Tibial artery (tissue), 4 donors: ENCODE data around the gene CTNNA2.

Experiments
- DNase-seq, 2 donors: peaks; one replicate each; pipeline ENCODE4 v3.0.0-alpha.2; 2019
- H3K27ac ChIP-seq, 2 donors: fragments of 200-600 bp; sonication (generic) in 1 of 2; 1 replicate in 1 of 2; 2 replicates in 1 of 2; pipeline ENCODE4 v1.5.1; 2018 to 2019; ENCODE audit warnings: mild to moderate bottlenecking in 1 of 2
- H3K27me3 ChIP-seq, 2 donors: fragments of 200-600 bp; sonication (generic) in 1 of 2; one replicate each; pipeline versions ENCODE4 v1.5.1 to v1.6.0; 2016 to 2019
- H3K36me3 ChIP-seq, 3 donors: fragments of 200-600 bp; sonication (generic) in 2 of 3; one replicate each; pipeline ENCODE4 v1.5.1; 2016 to 2019; ENCODE audit warnings: mild to moderate bottlenecking in 2 of 3
- H3K4me1 ChIP-seq, 4 donors: fragments of 200-600 bp; sonication (generic) in 2 of 4; 1 replicate in 3 of 4; 2 replicates in 1 of 4; pipeline ENCODE4 v1.5.1; 2016 to 2019
- H3K4me3 ChIP-seq, 2 donors: fragments of 200-600 bp; sonication (generic) in 1 of 2; 1 replicate in 1 of 2; 2 replicates in 1 of 2; pipeline ENCODE4 v1.5.1; 2018 to 2019; ENCODE audit warnings: mild to moderate bottlenecking in 2 of 2
- H3K9me3 ChIP-seq, 3 donors: fragments of 200-600 bp; sonication (generic) in 1 of 3; one replicate each; pipeline ENCODE4 v1.5.1; 2016 to 2019
- intact Hi-C: fragments of 100-400 bp; cut with DNase I; formaldehyde crosslinking; loops from one replicate; pipeline ENCODE4 v1.15.0; 2023; ENCODE audit warnings: low total_unique reads
- TF ChIP-seq, protein P1 (sequence below), 2 experiments: fragments of 200-600 bp in 1 of 2; fragments of 450-650 bp in 1 of 2; IDR thresholded peaks; one replicate each; pipeline ENCODE4 v1.5.1; 2017 to 2019; ENCODE audit warnings: antibody characterized with exemption in 2 of 2, mild to moderate bottlenecking in 1 of 2, moderate library complexity in 1 of 2

The CTNNA2 gene

DNA sequence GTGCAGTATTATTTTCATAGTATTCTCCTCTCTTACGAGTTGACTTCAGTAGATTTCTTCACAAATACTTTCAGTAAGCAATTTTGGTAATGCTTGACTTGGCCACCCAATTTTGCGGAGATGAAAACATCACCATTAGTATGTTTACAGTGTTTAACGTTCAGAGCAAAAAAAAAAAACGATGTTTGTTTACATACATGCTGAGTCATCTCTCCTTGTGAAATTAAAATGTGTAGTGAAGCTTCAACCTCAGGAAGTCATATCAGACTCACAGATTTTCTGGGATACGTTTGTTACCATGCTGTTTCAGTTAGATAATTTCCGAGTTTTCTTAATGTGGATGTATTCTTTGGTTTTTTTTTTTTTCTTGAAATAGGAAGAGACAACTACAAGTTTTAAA, 100.1 kb downstream of the CTNNA2 start:
- intact Hi-C loops, result no loop called here
- TF ChIP-seq, protein P1, sequence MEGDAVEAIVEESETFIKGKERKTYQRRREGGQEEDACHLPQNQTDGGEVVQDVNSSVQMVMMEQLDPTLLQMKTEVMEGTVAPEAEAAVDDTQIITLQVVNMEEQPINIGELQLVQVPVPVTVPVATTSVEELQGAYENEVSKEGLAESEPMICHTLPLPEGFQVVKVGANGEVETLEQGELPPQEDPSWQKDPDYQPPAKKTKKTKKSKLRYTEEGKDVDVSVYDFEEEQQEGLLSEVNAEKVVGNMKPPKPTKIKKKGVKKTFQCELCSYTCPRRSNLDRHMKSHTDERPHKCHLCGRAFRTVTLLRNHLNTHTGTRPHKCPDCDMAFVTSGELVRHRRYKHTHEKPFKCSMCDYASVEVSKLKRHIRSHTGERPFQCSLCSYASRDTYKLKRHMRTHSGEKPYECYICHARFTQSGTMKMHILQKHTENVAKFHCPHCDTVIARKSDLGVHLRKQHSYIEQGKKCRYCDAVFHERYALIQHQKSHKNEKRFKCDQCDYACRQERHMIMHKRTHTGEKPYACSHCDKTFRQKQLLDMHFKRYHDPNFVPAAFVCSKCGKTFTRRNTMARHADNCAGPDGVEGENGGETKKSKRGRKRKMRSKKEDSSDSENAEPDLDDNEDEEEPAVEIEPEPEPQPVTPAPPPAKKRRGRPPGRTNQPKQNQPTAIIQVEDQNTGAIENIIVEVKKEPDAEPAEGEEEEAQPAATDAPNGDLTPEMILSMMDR (IDR thresholded peaks at IDR 0.05), result no peak
- H3K9me3 ChIP-seq, result no peaks in the 10 kb centered on the region
- no peaks in the 10 kb centered on the region for H3K36me3 ChIP-seq
- no peak overlapping the region for H3K27ac ChIP-seq
- H3K4me3 ChIP-seq, result no peak overlapping the region
- no peak for DNase-seq
- no peaks in the 10 kb centered on the region for H3K4me1 ChIP-seq
- H3K27me3 ChIP-seq, result no peaks in the 10 kb centered on the region

DNA sequence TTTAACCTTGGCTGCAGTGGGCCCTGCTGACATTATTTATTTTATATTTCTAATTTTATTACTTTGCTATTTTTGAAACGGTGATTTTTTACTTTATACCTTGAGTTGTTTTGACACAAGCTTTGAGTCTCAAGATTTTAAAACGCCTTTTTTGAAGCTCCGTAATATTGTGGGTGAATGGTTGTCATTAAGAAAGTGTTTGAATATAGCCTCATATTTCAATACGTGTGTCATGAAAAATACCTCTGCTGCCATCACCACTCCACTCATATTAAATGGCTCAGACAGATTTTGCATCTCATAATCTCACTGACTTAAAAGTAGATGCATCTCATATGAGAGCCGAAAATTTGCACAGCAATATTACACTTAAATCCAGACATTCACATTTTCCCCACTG, 106.6 kb downstream of the CTNNA2 start:
- intact Hi-C loops, result no loop called here
- DNase-seq, result no peak
- TF ChIP-seq, protein P1 (IDR thresholded peaks at IDR 0.05), result no peak

DNA sequence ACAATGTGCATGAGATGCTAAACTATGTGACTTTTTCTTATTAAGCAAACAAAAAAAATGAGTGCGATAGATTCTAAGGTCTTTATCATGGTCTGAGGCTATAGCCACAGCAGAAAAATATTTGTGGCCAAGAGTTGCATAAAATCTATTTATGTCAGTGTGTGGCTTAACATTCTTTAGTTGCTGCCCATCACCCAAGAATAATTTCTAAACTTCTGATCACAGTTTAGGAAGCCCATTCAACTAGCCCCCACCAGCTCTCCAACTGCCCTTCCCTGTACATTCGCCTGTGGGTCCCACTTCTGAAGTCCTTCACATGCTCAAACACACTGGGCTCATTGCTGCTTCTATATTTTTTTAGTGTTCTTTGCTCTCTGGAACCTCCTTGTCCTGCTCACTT, 107.1 kb downstream of the CTNNA2 start:
- TF ChIP-seq, protein P1 (IDR thresholded peaks at IDR 0.05), result no peak
- H3K9me3 ChIP-seq, result no peaks in the 10 kb centered on the region
- no peaks in the 10 kb centered on the region for H3K4me1 ChIP-seq
- no peak overlapping the region for H3K27ac ChIP-seq
- no peak overlapping the region for H3K4me3 ChIP-seq
- DNase-seq, result no peak
- H3K27me3 ChIP-seq, result no peaks in the 10 kb centered on the region
- intact Hi-C loops, result no loop called here
- H3K36me3 ChIP-seq, result no peaks in the 10 kb centered on the region

More for the DNA sequence above, 106.6 kb downstream of the CTNNA2 start:
- Histone ChIP-seq H3K27ac (no peak overlapping the region), H3K27me3 (no peaks in the 10 kb centered on the region), H3K9me3 (no peaks in the 10 kb centered on the region), H3K4me1 (no peaks in the 10 kb centered on the region), H3K36me3 (no peaks in the 10 kb centered on the region), H3K4me3 (no peak overlapping the region)

DNA sequence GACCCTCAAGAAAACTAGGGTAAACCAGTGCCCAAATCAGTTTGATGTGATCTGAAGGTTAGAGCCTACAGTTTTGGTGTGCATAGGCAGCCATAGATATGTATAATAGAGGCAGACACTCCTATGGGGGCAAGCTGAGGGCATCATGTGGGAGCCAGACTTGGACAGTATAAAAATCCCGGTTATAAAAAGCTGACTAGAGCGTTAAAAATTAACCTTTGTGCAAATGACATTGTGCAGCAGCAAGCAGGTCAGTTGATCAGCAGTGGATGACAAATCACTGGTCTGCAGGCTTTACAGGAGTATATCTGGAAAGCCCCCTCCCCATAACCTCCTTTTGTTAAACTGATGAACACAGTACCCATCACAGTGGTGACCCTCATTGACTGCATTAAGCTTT, 107.8 kb downstream of the CTNNA2 start:
- Histone ChIP-seq H3K9me3 (no peaks in the 10 kb centered on the region), H3K27ac (no peak overlapping the region), H3K27me3 (no peaks in the 10 kb centered on the region), H3K4me1 (no peaks in the 10 kb centered on the region), H3K4me3 (no peak overlapping the region), H3K36me3 (no peaks in the 10 kb centered on the region)
- TF ChIP-seq, protein P1 (IDR thresholded peaks at IDR 0.05), result no peak
- intact Hi-C loops, result no loop called here
- DNase-seq, result no peak

DNA sequence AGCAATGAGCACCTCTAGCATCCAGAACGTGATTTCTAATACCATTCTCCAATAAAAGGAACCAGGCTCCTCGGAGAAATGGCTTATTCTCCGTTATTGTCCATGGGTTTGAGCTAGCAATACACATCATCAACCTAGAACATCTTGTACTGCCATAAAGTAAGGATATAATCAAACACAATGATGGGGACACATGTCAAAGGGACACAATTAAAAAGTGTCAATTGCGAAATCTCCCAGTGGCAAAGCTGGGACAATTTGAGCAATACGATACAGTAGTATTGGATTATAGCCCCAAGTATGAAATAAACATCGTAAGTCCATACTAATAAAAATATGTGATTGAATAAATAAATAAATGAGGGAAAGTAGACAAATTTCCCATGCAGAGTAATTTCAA, 108.4 kb downstream of the CTNNA2 start:
- TF ChIP-seq, protein P1 (IDR thresholded peaks at IDR 0.05), result no peak
- intact Hi-C loops, result no loop called here
- H3K27ac ChIP-seq, result no peak overlapping the region
- H3K36me3 ChIP-seq, result no peaks in the 10 kb centered on the region
- H3K9me3 ChIP-seq, result no peaks in the 10 kb centered on the region
- no peak overlapping the region for H3K4me3 ChIP-seq
- no peak for DNase-seq
- no peaks in the 10 kb centered on the region for H3K27me3 ChIP-seq
- H3K4me1 ChIP-seq, result no peaks in the 10 kb centered on the region

DNA sequence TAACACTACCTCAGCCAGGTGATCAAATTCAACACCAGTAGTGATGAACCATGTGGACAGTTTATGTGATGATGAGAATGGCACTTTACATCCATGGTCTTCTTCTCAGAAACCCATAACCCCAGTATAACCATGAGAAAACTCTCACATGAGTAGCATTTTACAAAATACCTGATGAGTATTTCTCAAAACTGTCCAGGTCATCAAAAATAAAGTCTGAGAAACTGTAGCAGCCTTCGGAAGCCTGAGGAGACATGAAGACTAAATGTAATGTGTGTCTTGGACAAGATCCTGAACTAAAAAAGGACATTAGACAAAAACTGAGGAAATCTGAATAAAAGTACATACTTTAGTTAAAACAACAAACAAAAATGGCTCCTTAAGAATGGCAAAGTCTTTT, 108.9 kb downstream of the CTNNA2 start:
- no peak overlapping the region for H3K4me3 ChIP-seq
- no peaks in the 10 kb centered on the region for H3K27me3 ChIP-seq
- DNase-seq, result no peak
- no peaks in the 10 kb centered on the region for H3K9me3 ChIP-seq
- H3K36me3 ChIP-seq, result no peaks in the 10 kb centered on the region
- TF ChIP-seq, protein P1 (IDR thresholded peaks at IDR 0.05), result no peak
- intact Hi-C loops, result no loop called here
- no peaks in the 10 kb centered on the region for H3K4me1 ChIP-seq
- H3K27ac ChIP-seq, result no peak overlapping the region
